ENCODE results near the gene NPAS3.

Gene NPAS3

DNA sequence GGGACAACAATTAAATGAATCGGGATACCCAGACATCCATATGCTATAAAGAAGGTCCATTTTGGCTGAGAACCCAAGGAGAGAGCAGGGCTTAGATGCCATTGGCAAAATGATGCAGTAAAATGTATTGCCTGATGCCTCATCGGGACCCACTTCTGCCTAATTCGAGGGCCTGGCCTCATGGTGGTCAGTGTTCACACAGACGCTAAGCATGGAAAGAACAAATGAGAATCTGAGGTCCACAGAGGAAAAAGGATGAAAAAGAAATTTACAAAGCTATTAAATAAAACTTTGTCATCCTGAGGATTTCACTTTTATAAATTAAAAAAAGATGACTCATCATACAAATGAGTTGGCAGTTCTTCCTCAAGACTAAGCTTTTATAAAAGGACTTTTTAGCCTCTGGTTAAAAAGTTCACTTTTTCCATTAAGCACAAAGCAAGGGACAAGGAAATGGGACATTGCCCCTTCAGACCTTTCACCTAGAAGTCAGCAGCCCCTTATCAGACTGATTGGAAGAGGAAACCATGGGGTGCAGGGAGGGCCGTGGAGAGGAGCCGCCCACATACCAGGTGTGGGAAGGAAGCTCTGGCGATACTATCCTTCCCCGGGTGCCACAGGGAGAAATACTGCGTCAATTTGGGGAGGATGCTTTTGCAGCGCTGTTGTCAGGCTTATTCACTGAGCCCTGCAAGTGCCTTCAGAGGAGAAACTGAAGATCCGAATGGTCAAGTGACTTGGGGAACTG is 836.2 kb downstream of the NPAS3 start:
- CTCF ChIA-PET = interaction anchor here (1.2 to 1.6 kb wide), 3 partner anchors 8 to 18 kb away, joined by 3 to 7 read pairs (median 4); no protein-coding TSS in a partner anchor
- POLR2A ChIA-PET = no interaction called here

DNA sequence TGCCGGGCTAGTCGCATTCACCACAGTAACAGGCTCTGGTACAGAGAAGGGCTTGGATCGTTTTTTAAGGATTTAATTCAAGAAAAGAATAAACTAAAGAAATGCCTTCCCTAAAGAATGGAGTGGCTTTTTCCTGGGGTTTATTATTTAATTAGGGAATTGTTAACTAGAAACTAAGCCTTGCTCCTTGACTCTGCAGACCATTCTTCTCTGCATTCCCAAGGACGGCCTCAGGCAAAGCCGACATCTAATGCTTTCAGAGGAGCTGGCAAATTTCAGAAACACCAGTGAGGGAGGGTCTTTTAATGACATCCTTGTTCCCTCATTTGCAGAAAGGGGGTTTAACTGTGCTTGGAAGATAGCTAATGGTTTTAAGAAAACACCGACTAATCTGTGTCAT is 838.2 kb downstream of the NPAS3 start:
- CTCF ChIA-PET = interaction anchor here (1.3 kb wide), 1 partner anchor 50 kb away, joined by 3 read pairs; no protein-coding TSS in a partner anchor
- DNase-seq (ENCODE audit: extremely low spot score) = no peak
- POLR2A ChIA-PET = no interaction called here

More for the DNA sequence above, 836.2 kb downstream of the NPAS3 start:
- DNase-seq (ENCODE audit: extremely low spot score) = no peak
- TF ChIP-seq, protein P1, sequence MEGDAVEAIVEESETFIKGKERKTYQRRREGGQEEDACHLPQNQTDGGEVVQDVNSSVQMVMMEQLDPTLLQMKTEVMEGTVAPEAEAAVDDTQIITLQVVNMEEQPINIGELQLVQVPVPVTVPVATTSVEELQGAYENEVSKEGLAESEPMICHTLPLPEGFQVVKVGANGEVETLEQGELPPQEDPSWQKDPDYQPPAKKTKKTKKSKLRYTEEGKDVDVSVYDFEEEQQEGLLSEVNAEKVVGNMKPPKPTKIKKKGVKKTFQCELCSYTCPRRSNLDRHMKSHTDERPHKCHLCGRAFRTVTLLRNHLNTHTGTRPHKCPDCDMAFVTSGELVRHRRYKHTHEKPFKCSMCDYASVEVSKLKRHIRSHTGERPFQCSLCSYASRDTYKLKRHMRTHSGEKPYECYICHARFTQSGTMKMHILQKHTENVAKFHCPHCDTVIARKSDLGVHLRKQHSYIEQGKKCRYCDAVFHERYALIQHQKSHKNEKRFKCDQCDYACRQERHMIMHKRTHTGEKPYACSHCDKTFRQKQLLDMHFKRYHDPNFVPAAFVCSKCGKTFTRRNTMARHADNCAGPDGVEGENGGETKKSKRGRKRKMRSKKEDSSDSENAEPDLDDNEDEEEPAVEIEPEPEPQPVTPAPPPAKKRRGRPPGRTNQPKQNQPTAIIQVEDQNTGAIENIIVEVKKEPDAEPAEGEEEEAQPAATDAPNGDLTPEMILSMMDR (IDR thresholded peaks at IDR 0.05; ENCODE audit: control extremely low read depth, extremely low read depth, low read depth, missing control alignments) = no peak

DNA sequence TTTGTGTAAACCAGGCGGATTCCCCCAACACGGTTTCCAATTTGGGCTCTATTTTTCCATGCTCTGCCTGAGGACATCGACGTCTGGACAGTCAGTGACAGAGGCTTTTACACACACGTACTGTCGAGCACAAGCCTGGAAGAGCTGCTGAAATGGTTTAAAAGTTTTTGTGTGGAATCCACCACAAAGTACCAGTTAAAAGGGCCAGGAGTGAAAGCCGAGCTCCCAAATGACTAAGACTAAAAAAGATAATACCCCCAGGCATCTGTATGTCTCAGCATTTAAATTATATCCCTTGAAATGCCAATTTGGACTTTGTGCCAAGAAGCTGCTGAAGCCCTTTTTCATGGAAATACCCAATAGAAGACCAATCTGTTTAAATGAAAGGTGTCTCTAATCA is 839.0 kb downstream of the NPAS3 start:
- no peak for DNase-seq (ENCODE audit: extremely low spot score)
- TF ChIP-seq, protein P1 (IDR thresholded peaks at IDR 0.05; ENCODE audit: control extremely low read depth, extremely low read depth, low read depth, missing control alignments) = no peak
- ChIA-PET CTCF (no interaction called here), POLR2A (no interaction called here)

More for the DNA sequence above, 838.2 kb downstream of the NPAS3 start:
- TF ChIP-seq, protein P1 (IDR thresholded peaks at IDR 0.05; ENCODE audit: control extremely low read depth, extremely low read depth, low read depth, missing control alignments) = no peak

DNA sequence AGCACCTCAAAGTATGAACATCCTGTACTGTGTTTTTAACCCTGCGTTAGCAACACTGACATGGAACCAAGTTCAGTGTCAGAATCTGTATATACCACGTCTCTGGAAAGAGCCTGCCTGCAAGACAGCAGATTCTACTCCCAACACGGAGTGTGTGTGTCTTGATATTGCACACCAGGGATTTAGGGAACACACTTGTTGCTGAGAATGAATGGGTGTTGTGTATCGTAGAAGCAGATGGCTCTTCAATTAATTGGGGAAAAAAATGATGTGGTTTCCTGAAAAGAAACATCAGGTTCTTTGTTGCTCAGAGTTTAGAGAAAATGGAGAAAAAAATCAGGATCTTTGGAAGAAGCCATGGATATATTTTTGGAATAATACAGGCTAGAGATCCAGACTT is 841.4 kb downstream of the NPAS3 start:
- ChIA-PET CTCF (interaction anchor here (1.1 to 1.8 kb wide), 3 partner anchors 10 to 1200 kb away, joined by 3 to 9 read pairs (median 3); no protein-coding TSS in a partner anchor), POLR2A (no interaction called here)
- no peak for DNase-seq (ENCODE audit: extremely low spot score)
- TF ChIP-seq, protein P1 (IDR thresholded peaks at IDR 0.05; ENCODE audit: control extremely low read depth, extremely low read depth, low read depth, missing control alignments) = no peak

DNA sequence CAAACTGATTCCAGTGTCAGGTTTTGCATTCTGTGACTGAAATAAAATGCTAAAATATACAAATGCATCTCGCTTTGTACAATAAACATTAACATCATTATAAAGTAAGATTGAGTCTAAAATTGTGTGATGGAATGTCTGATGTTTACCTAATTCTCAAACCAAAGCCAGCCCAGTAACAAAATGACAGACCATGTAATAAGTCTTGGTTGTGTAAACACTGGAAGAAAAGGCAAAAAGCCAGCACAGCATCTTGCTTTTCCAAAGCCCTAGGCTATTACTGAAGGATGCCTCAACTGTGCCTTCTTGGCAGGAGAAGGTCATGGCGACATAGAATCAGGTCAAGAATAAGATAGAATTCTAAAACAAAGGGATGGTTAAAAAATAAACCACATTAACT is 842.6 kb downstream of the NPAS3 start:
- TF ChIP-seq, protein P1 (IDR thresholded peaks at IDR 0.05; ENCODE audit: control extremely low read depth, extremely low read depth, low read depth, missing control alignments) = no peak
- ChIA-PET CTCF (interaction anchor here (1.1 kb wide), 1 partner anchor 10 kb away, joined by 4 read pairs; no protein-coding TSS in a partner anchor), POLR2A (no interaction called here)
- DNase-seq (ENCODE audit: extremely low spot score) = no peak

DNA sequence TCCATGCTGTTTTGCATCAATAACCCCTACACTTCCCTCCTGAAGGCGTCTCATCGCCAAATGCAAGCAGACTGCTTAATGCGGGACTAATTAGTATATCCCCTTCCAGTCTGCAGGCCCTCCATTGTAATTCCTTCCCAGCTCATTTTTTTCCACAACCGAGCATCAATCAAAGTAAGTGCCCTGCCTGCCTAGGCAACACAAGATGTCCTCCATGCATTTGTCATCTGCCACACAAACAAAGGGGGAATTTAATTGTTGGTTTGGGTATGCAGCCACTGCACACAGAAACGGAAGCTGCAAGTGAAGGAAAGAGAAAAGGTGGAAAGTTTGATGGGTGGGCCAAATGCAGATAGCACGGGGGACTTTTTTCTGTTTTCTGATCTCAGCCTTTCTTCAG is 844.2 kb downstream of the NPAS3 start:
- ChIA-PET POLR2A (no interaction called here), CTCF (interaction anchor here (1.2 to 2.8 kb wide), 2 partner anchors 9 to 10 kb away, joined by 3 to 25 read pairs; no protein-coding TSS in a partner anchor)
- TF ChIP-seq, protein P1 (IDR thresholded peaks at IDR 0.05; ENCODE audit: control extremely low read depth, extremely low read depth, low read depth, missing control alignments) = no peak
- DNase-seq (ENCODE audit: extremely low spot score) = no peak
